Measurements from ENCODE around the gene RAD51. TPM values are rescaled to one million over a fixed set of nuclear protein-coding genes. Genes with fewer than 3 reads are reported as not detected.

Gene RAD51
- total and polyA plus RNA-seq, 8 donors, result 4.4 to 15.6 (median 12.6) TPM

GRCh38 chr15:40775740-40776536, 81.0 kb downstream of the RAD51 start:
- no peak for TF ChIP-seq CTCF (IDR thresholded peaks at IDR 0.05)
- DNase-seq (no peak), ATAC-seq (no peak)
- no peak overlapping the region for H3K4me3 ChIP-seq
- no peak overlapping the region for H3K27ac ChIP-seq
- H3K27me3 ChIP-seq, result no peaks in the 10 kb centered on the region
- intact Hi-C loops (cut with DNase I), result no loop called here
- no peaks in the 10 kb centered on the region for H3K9me3 ChIP-seq
- no peaks in the 10 kb centered on the region for H3K4me1 ChIP-seq
- peaks cover 0 to 92% of the 10 kb centered on the region in 2 donors for H3K36me3 ChIP-seq

GRCh38 chr15:40776537-40777141, 81.7 kb downstream of the RAD51 start:
- Histone ChIP-seq H3K4me3 (no peak overlapping the region), H3K27ac (no peak overlapping the region), H3K36me3 (peaks cover 0 to 85% of the 10 kb centered on the region in 2 donors), H3K4me1 (no peaks in the 10 kb centered on the region), H3K9me3 (no peaks in the 10 kb centered on the region), H3K27me3 (no peaks in the 10 kb centered on the region)
- DNase-seq (peak in 3 of 4 donors; percentile 45 to 86 (median 79)), ATAC-seq (peak; percentile 97)
- intact Hi-C loops (cut with DNase I), result no loop called here
- TF ChIP-seq CTCF (IDR thresholded peaks at IDR 0.05), result no peak

Other genes with a start within 250 kb of the RAD51 start
- 10 to 100 TPM; 15.1 to 20.2 TPM for gene CHST14, start 224.2 kb upstream of the RAD51 start, total RNA-seq
- gene CHST14, start 224.2 kb upstream of the RAD51 start, polyA plus RNA-seq (ENCODE audit: insufficient read length in 6 of 6), result 10 to 100 TPM; 33.8 to 44.1 (median 39.4) TPM
- 10 to 100 TPM; 19.4 to 29.5 TPM for gene CCDC32, start 130.1 kb upstream of the RAD51 start, total RNA-seq
- 10 to 100 TPM; 27.9 to 31.6 (median 29.0) TPM for gene CCDC32, start 130.1 kb upstream of the RAD51 start, polyA plus RNA-seq (ENCODE audit: insufficient read length in 6 of 6)
- gene RPUSD2, start 125.9 kb upstream of the RAD51 start, total RNA-seq, result 1 to 10 TPM; 5.8 to 6.6 TPM
- 10 to 100 TPM in 1 of 6 donors, 1 to 10 TPM in 5; 5.3 to 10.2 (median 8.1) TPM for gene RPUSD2, start 125.9 kb upstream of the RAD51 start, polyA plus RNA-seq (ENCODE audit: insufficient read length in 6 of 6)
- 1 to 10 TPM; 2.7 to 5.9 TPM for gene KNL1, start 100.9 kb upstream of the RAD51 start, total RNA-seq
- gene KNL1, start 100.9 kb upstream of the RAD51 start, polyA plus RNA-seq (ENCODE audit: insufficient read length in 6 of 6), result 10 to 100 TPM; 13.6 to 31.6 (median 20.0) TPM
- 10 to 100 TPM; 60.4 to 83.1 TPM for gene RMDN3, start 60.1 kb downstream of the RAD51 start, total RNA-seq
- gene RMDN3, start 60.1 kb downstream of the RAD51 start, polyA plus RNA-seq (ENCODE audit: insufficient read length in 6 of 6), result 10 to 100 TPM; 30.8 to 40.1 (median 33.9) TPM
- 10 to 100 TPM; 42.1 to 61.5 TPM for gene GCHFR, start 68.9 kb downstream of the RAD51 start, total RNA-seq
- 10 to 100 TPM; 12.7 to 18.6 (median 15.7) TPM for gene GCHFR, start 68.9 kb downstream of the RAD51 start, polyA plus RNA-seq (ENCODE audit: insufficient read length in 6 of 6)
- gene C15orf62, start 74.8 kb downstream of the RAD51 start, total RNA-seq, result under 1 TPM; 0.32 to 0.71 TPM
- gene C15orf62, start 74.8 kb downstream of the RAD51 start, polyA plus RNA-seq (ENCODE audit: insufficient read length in 6 of 6), result 1 to 10 TPM; 3.2 to 4.6 (median 4.0) TPM
- 10 to 100 TPM; 23.6 to 26.2 TPM for gene ZFYVE19, start 111.9 kb downstream of the RAD51 start, total RNA-seq
- gene ZFYVE19, start 111.9 kb downstream of the RAD51 start, polyA plus RNA-seq (ENCODE audit: insufficient read length in 6 of 6), result 10 to 100 TPM; 29.4 to 32.3 (median 30.6) TPM
- gene DNAJC17, start 112.3 kb downstream of the RAD51 start, total RNA-seq, result 10 to 100 TPM; 24.3 to 32.6 TPM
- 10 to 100 TPM; 36.1 to 50.1 (median 44.0) TPM for gene DNAJC17, start 112.3 kb downstream of the RAD51 start, polyA plus RNA-seq (ENCODE audit: insufficient read length in 6 of 6)
- gene PPP1R14D, start 133.5 kb downstream of the RAD51 start, total RNA-seq, result under 1 TPM in 1 of 2 donors, not detected in 1; 0.47 TPM
- under 1 TPM; 0.20 to 0.50 (median 0.32) TPM for gene PPP1R14D, start 133.5 kb downstream of the RAD51 start, polyA plus RNA-seq (ENCODE audit: insufficient read length in 6 of 6)
- 100 to 1,000 TPM; 102 to 160 TPM for gene SPINT1, start 148.9 kb downstream of the RAD51 start, total RNA-seq
- 10 to 100 TPM; 51.8 to 72.8 (median 63.6) TPM for gene SPINT1, start 148.9 kb downstream of the RAD51 start, polyA plus RNA-seq (ENCODE audit: insufficient read length in 6 of 6)
- gene RHOV, start 179.1 kb downstream of the RAD51 start, total RNA-seq, result 1 to 10 TPM in 1 of 2 donors, under 1 TPM in 1; 0.55 to 1.5 TPM
- gene RHOV, start 179.1 kb downstream of the RAD51 start, polyA plus RNA-seq (ENCODE audit: insufficient read length in 6 of 6), result under 1 TPM; 0.31 to 0.76 (median 0.53) TPM
- gene VPS18, start 199.3 kb downstream of the RAD51 start, total RNA-seq, result 10 to 100 TPM; 26.3 to 29.0 TPM
- 10 to 100 TPM in 5 of 6 donors, 1 to 10 TPM in 1; 9.2 to 13.7 (median 12.9) TPM for gene VPS18, start 199.3 kb downstream of the RAD51 start, polyA plus RNA-seq (ENCODE audit: insufficient read length in 6 of 6)
- 10 to 100 TPM; 10.4 to 18.1 TPM for gene DLL4, start 234.2 kb downstream of the RAD51 start, total RNA-seq
- gene DLL4, start 234.2 kb downstream of the RAD51 start, polyA plus RNA-seq (ENCODE audit: insufficient read length in 6 of 6), result 10 to 100 TPM; 15.9 to 23.7 (median 19.0) TPM